Peyer's patch (tissue), 4 donors: Measurements from ENCODE around the gene LMNB1.

ENCODE experiments used
- POLR2A ChIP-seq, 2 donors: fragments of 450-650 bp; IDR thresholded peaks; one replicate each; pipeline ENCODE4 v1.5.1; 2017; ENCODE audit warnings: antibody characterized with exemption in 2 of 2, mild to moderate bottlenecking in 2 of 2, moderate library complexity in 2 of 2
- TF ChIP-seq, protein P1 (sequence below), 6 experiments: fragments of 450-650 bp in 4 of 6; fragments of 200-600 bp in 2 of 6; sonication (generic) in 1 of 6; IDR thresholded peaks; one replicate each; pipeline ENCODE4 v1.5.1; 2017 to 2019; ENCODE audit warnings: antibody characterized with exemption in 6 of 6, mild to moderate bottlenecking in 3 of 6, moderate library complexity in 1 of 6

DNA sequence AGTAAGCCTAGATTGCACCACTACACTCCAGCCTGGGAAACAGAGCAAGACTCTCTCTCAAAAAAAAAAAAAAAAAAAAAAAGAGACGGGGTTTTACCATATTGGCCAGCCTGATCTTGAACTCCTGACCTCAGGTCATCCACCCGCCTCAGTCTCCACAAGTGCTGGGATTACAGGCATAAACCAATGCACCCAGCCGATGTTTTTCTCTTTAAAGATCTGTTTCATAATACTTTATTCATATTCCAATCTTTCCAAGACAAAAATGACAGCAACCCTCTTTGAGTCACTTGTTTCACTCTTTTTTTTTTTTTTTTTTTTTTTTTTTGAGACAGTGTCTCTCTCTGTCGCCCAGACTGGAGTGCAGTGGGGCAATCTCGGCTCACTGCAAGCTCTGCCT lies 13.6 kb upstream of the LMNB1 start:
- TF ChIP-seq, protein P1, sequence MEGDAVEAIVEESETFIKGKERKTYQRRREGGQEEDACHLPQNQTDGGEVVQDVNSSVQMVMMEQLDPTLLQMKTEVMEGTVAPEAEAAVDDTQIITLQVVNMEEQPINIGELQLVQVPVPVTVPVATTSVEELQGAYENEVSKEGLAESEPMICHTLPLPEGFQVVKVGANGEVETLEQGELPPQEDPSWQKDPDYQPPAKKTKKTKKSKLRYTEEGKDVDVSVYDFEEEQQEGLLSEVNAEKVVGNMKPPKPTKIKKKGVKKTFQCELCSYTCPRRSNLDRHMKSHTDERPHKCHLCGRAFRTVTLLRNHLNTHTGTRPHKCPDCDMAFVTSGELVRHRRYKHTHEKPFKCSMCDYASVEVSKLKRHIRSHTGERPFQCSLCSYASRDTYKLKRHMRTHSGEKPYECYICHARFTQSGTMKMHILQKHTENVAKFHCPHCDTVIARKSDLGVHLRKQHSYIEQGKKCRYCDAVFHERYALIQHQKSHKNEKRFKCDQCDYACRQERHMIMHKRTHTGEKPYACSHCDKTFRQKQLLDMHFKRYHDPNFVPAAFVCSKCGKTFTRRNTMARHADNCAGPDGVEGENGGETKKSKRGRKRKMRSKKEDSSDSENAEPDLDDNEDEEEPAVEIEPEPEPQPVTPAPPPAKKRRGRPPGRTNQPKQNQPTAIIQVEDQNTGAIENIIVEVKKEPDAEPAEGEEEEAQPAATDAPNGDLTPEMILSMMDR (IDR thresholded peaks at IDR 0.05), result no peak
- no peak for TF ChIP-seq POLR2A (IDR thresholded peaks at IDR 0.05)
